ENCODE measurements around the gene ZFYVE28. TPM values are rescaled to one million over a fixed set of nuclear protein-coding genes. Genes with fewer than 3 reads are reported as not detected.

The ZFYVE28 gene
- total and polyA plus RNA-seq, 2 of the 8 experiments (the other 6 are each of a cell fraction or from before 2014, with no cell fraction given), result 1.7 to 4.9 TPM

GRCh38 chr4:2370597-2371320 is 47.7 kb downstream of the ZFYVE28 start:
- Histone ChIP-seq H4K8ac (ENCODE audit: extremely low read depth, insufficient read depth, low read length) (0 out of 2 replicates have a peak overlapping the region, but pooled peaks have one; percentile 35), H4K20me1 (replicated peaks in 1 of 2; ENCODE audit: control insufficient read depth in 1 of 2, insufficient read depth in 2 of 2, low read length in 2 of 2) (no peaks in the 10 kb centered on the region), H2BK120ac (replicated peaks; ENCODE audit: low read depth, low read length) (no peak overlapping the region), H4K5ac (ENCODE audit: insufficient read length, low read depth, low read length) (no peak overlapping the region), H3K4ac (replicated peaks; ENCODE audit: insufficient read length, low read depth, low read length) (no peak overlapping the region), H3K9me3 (ENCODE audit: insufficient read depth in 2 of 2, low read depth in 1 of 2, low read length in 1 of 2) (peaks cover 0 to 4% of the 10 kb centered on the region in 2 experiments; a peak in 3 of 4 replicates), H3K36me3 (ENCODE audit: control insufficient read depth in 2 of 4, insufficient read depth in 4 of 4, low read length in 3 of 4) (no peaks in the 10 kb centered on the region), H2BK5ac (ENCODE audit: low read depth, low read length) (no peak overlapping the region), H3K18ac (ENCODE audit: extremely low read depth, low read length) (no peak overlapping the region), H3K4me1 (replicated peaks in 1 of 4; ENCODE audit: control insufficient read depth in 3 of 4, insufficient read depth in 4 of 4, low read length in 3 of 4) (no peaks in the 10 kb centered on the region), H3K4me3 (ENCODE audit: extremely low read depth in 1 of 4, insufficient read depth in 2 of 4, low read depth in 3 of 4, low read length in 4 of 4) (no peak overlapping the region), H3K56ac (replicated peaks; ENCODE audit: insufficient read length, low read depth, low read length) (no peak overlapping the region), H2BK15ac (ENCODE audit: low read length) (no peak overlapping the region), H3K14ac (ENCODE audit: insufficient read length) (no peak overlapping the region), H3K27ac (ENCODE audit: low read depth, low read length) (no peak overlapping the region), H3K4me2 (ENCODE audit: insufficient read depth in 1 of 2, low read depth in 2 of 2, low read length in 2 of 2) (no peak overlapping the region), H2AFZ (ENCODE audit: low read length) (no peak overlapping the region), H3K79me2 (ENCODE audit: control insufficient read depth in 1 of 2, insufficient read depth in 2 of 2, low read length in 2 of 2) (no peaks in the 10 kb centered on the region), H3K79me1 (ENCODE audit: low read depth, low read length) (no peaks in the 10 kb centered on the region), H2AK5ac (ENCODE audit: low read depth, low read length) (no peak overlapping the region), H3K9ac (replicated peaks in 1 of 4; ENCODE audit: extremely low read depth in 1 of 4, low read depth in 3 of 4, low read length in 3 of 4) (no peak overlapping the region), H2BK12ac (ENCODE audit: low read depth, low read length) (no peak overlapping the region), H3K23ac (ENCODE audit: insufficient read length) (no peak overlapping the region), H3K23me2 (ENCODE audit: low read depth, low read length) (no peaks in the 10 kb centered on the region), H4K91ac (replicated peaks; ENCODE audit: insufficient read length, low read length) (no peak overlapping the region), H2BK20ac (ENCODE audit: low read length) (no peak overlapping the region), H3K27me3 (replicated peaks in 1 of 4; ENCODE audit: control insufficient read depth in 3 of 4, extremely low read depth in 1 of 4, insufficient read depth in 3 of 4, low read length in 3 of 4) (no peaks in the 10 kb centered on the region)
- no peak for DNase-seq (ENCODE audit: low read depth in 1 of 2, low spot score in 2 of 2)
- WGBS, 2 experiments (ENCODE audit: extremely low coverage in 1 of 2, insufficient coverage in 1 of 2, insufficient read length in 1 of 2, insufficient replicate concordance in 2 of 2, low coverage in 1 of 2, low lambda C conversion rate in 2 of 2, missing lambda C conversion rate in 1 of 2), result 87% methylated on average over 26 of the region's 26 CpGs; no CpG with 5 or more reads in 1 of the 2 experiments
- POLR2A ChIA-PET (ENCODE audit: partially characterized antibody), result no interaction called here
- CTCF ChIA-PET (ENCODE audit: partially characterized antibody), result interaction anchor here (0.8 kb wide), 1 partner anchor 151 kb away, joined by 4 read pairs; no protein-coding TSS in a partner anchor
- FAIRE-seq, result no peak
- TF ChIP-seq SIN3A (conservative IDR thresholded peaks at IDR 0.05 in 1 of 2, IDR thresholded peaks at IDR 0.05 in 1 of 2; ENCODE audit: low read depth in 1 of 2, low read length in 2 of 2), result no peak
- TF ChIP-seq SAP30 (IDR thresholded peaks at IDR 0.05; ENCODE audit: insufficient read depth, insufficient replicate concordance, low read length), result no peak
- TF ChIP-seq JUND (IDR thresholded peaks at IDR 0.05; ENCODE audit: low read length), result no peak
- no peak for TF ChIP-seq POU5F1 (IDR thresholded peaks at IDR 0.05; ENCODE audit: low read depth, low read length)
- TF ChIP-seq JUN (IDR thresholded peaks at IDR 0.05; ENCODE audit: low read depth, low read length), result no peak
- no peak for TF ChIP-seq GTF2F1 (IDR thresholded peaks at IDR 0.05; ENCODE audit: borderline replicate concordance, low read depth, low read length)
- no peak for TF ChIP-seq ZNF274 (IDR thresholded peaks at IDR 0.05; ENCODE audit: borderline replicate concordance, extremely low read depth, low read length)
- TF ChIP-seq, protein P1, sequence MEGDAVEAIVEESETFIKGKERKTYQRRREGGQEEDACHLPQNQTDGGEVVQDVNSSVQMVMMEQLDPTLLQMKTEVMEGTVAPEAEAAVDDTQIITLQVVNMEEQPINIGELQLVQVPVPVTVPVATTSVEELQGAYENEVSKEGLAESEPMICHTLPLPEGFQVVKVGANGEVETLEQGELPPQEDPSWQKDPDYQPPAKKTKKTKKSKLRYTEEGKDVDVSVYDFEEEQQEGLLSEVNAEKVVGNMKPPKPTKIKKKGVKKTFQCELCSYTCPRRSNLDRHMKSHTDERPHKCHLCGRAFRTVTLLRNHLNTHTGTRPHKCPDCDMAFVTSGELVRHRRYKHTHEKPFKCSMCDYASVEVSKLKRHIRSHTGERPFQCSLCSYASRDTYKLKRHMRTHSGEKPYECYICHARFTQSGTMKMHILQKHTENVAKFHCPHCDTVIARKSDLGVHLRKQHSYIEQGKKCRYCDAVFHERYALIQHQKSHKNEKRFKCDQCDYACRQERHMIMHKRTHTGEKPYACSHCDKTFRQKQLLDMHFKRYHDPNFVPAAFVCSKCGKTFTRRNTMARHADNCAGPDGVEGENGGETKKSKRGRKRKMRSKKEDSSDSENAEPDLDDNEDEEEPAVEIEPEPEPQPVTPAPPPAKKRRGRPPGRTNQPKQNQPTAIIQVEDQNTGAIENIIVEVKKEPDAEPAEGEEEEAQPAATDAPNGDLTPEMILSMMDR (IDR thresholded peaks at IDR 0.05; ENCODE audit: control extremely low read depth in 1 of 3, insufficient read depth in 1 of 3, low read depth in 1 of 3, low read length in 3 of 3), result no peak
- no peak for TF ChIP-seq RBBP5 (IDR thresholded peaks at IDR 0.05; ENCODE audit: borderline replicate concordance, low read depth, low read length)
- TF ChIP-seq SIX5 (IDR thresholded peaks at IDR 0.05; ENCODE audit: low read depth, low read length), result no peak

Measured in H1 (cell line).